ENCODE results near the gene CCKAR.

Gene CCKAR

GRCh38 chr4:26459054-26459755, 31.1 kb downstream of the CCKAR start:
- DNase-seq: peak in 1 of 51 donors; percentile 28

- no peak for DNase-seq
Measured at GRCh38 chr4:26458157-26458561, 32.1 kb downstream of the CCKAR start.

- DNase-seq: no peak
Measured at GRCh38 chr4:26457412-26457811, 32.9 kb downstream of the CCKAR start.

GRCh38 chr4:26455571-26455970, 34.7 kb downstream of the CCKAR start:
- no peak for DNase-seq

GRCh38 chr4:26454961-26455360, 35.3 kb downstream of the CCKAR start:
- no peak for DNase-seq

GRCh38 chr4:26452565-26453531, 37.4 kb downstream of the CCKAR start:
- no peak for DNase-seq

- DNase-seq: no peak
Measured at GRCh38 chr4:26451597-26451996, 38.7 kb downstream of the CCKAR start.

GRCh38 chr4:26450418-26450817, 39.9 kb downstream of the CCKAR start:
- DNase-seq: no peak

GRCh38 chr4:26447378-26447777, 42.9 kb downstream of the CCKAR start:
- no peak for DNase-seq

- no peak for DNase-seq
Measured at GRCh38 chr4:26441771-26442170, 48.5 kb downstream of the CCKAR start.

- DNase-seq: no peak
Measured at GRCh38 chr4:26441102-26441501, 49.2 kb downstream of the CCKAR start.

GRCh38 chr4:26434030-26434639, 56.1 kb downstream of the CCKAR start:
- no peak for DNase-seq

- DNase-seq: no peak
Measured at GRCh38 chr4:26433556-26433955, 56.7 kb downstream of the CCKAR start.

- DNase-seq: no peak
Measured at GRCh38 chr4:26432419-26432818, 57.9 kb downstream of the CCKAR start.

GRCh38 chr4:26431461-26432180, 58.7 kb downstream of the CCKAR start:
- DNase-seq: no peak
